ENCODE data around the gene PSME3.
"Not testable (repeated sequence)": the region's sequence is repeated elsewhere in the genome, so short reads cannot be mapped to it uniquely, and the experiment has no call there.

PSME3 gene

GRCh38 chr17:42882166-42882565, 49.0 kb downstream of the PSME3 start:
- TF ChIP-seq POLR2A (IDR thresholded peaks at IDR 0.05; ENCODE audit: low read length) (no peak), GATA1 (IDR thresholded peaks at IDR 0.05; ENCODE audit: low read depth, low read length) (no peak)
- DNase-seq: no peak

- TF ChIP-seq POLR2A (IDR thresholded peaks at IDR 0.05; ENCODE audit: low read length) (no peak), GATA1 (IDR thresholded peaks at IDR 0.05; ENCODE audit: low read depth, low read length) (no peak)
- no peak for DNase-seq
Observed at GRCh38 chr17:42883802-42884558, 50.8 kb downstream of the PSME3 start.

GRCh38 chr17:42885806-42886205, 52.6 kb downstream of the PSME3 start:
- not testable (repeated sequence) for DNase-seq

GRCh38 chr17:42886283-42887176, 53.3 kb downstream of the PSME3 start:
- TF ChIP-seq POLR2A (IDR thresholded peaks at IDR 0.05; ENCODE audit: low read length) (no peak), GATA1 (IDR thresholded peaks at IDR 0.05; ENCODE audit: low read depth, low read length) (no peak)
- no peak for DNase-seq

GRCh38 chr17:42889809-42890208, 56.6 kb downstream of the PSME3 start:
- TF ChIP-seq GATA1 (IDR thresholded peaks at IDR 0.05; ENCODE audit: low read depth, low read length) (no peak), POLR2A (IDR thresholded peaks at IDR 0.05; ENCODE audit: low read length) (no peak)
- no peak for DNase-seq

- DNase-seq: no peak
- TF ChIP-seq POLR2A (IDR thresholded peaks at IDR 0.05; ENCODE audit: low read length): no peak
Observed at GRCh38 chr17:42891539-42892152, 58.4 kb downstream of the PSME3 start.

GRCh38 chr17:42893359-42893758, 60.2 kb downstream of the PSME3 start:
- TF ChIP-seq POLR2A (IDR thresholded peaks at IDR 0.05; ENCODE audit: low read length): no peak
- no peak for TF ChIP-seq GATA1 (IDR thresholded peaks at IDR 0.05; ENCODE audit: low read depth, low read length)
- no peak for DNase-seq
